ENCODE data around the gene PTPN3.

DNA sequence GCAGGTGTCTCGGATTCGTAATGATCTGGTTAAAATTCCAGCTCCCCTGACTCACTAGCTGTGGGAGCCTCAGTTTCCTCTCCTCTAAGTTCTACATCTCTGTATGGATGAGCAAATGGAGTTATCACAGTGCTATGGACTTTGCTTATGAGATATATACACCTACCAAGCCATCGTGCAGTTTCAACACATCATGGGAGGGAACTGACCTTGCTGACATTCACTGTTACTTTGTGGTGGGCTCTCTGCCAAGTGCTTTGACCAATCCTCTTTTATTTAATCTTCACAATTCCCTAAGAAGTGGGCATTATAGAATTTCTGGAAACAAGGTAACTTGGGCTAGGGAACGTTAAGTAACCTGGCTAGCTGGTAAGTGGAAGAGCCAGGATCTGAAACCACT is 70.2 kb downstream of the PTPN3 start:
- TF ChIP-seq CTCF (conservative IDR thresholded peaks at IDR 0.05; ENCODE audit: low read length) (no peak), EZH2phosphoT487 (IDR thresholded peaks at IDR 0.05; ENCODE audit: borderline replicate concordance, low read depth, low read length) (no peak)
